Left lung (tissue), 10 donors: ENCODE data around the gene ZFYVE21. TPM values are rescaled to one million over a fixed set of nuclear protein-coding genes. Genes with fewer than 3 reads are reported as not detected.
A peak's percentile ranks its signal among the peaks of the same experiment; 100 is the strongest.

Experiments used
- ATAC-seq: fragments of 200-7000 bp; cut with Tn5 transposase; one replicate; pipeline ENCODE4 v1.9.1; 2020; ENCODE audit warnings: moderate library complexity
- DNase-seq, 4 donors: peaks; one replicate each; pipeline ENCODE4 v3.0.0-alpha.2; 2013 to 2020
- H3K27ac ChIP-seq, 2 donors: fragments of 200-600 bp; sonication (generic) in 1 of 2; one replicate each; pipeline versions ENCODE4 v1.5.0 to v1.8.0; 2020 to 2021
- H3K27me3 ChIP-seq, 2 donors: fragments of 200-600 bp; sonication (generic) in 1 of 2; one replicate each; pipeline versions ENCODE4 v1.5.0 to v1.8.0; 2020 to 2021
- H3K36me3 ChIP-seq, 2 donors: fragments of 200-600 bp; sonication (generic) in 1 of 2; one replicate each; pipeline versions ENCODE4 v1.5.0 to v1.8.0; 2020 to 2021
- H3K4me1 ChIP-seq, 2 donors: fragments of 200-600 bp; one replicate each; pipeline ENCODE4 v1.8.0; 2021
- H3K4me3 ChIP-seq, 2 donors: fragments of 200-600 bp; sonication (generic) in 1 of 2; one replicate each; pipeline versions ENCODE4 v1.5.0 to v1.8.0; 2020 to 2021; ENCODE audit warnings: mild to moderate bottlenecking in 1 of 2
- H3K9me3 ChIP-seq, 2 donors: fragments of 200-600 bp; sonication (generic) in 1 of 2; one replicate each; pipeline versions ENCODE4 v1.5.0 to v1.8.0; 2020 to 2021
- intact Hi-C, 2 donors: fragments of 100-400 bp; cut with DNase I; formaldehyde crosslinking; loops; one replicate each; pipeline versions ENCODE4 v1.11.2 to v1.14.2; 2022
- polyA plus RNA-seq, 6 donors: library from polyadenylated mRNA; unstranded; fragments of 120-200 nt; gene quantifications; one replicate each; pipeline ENCODE4 v1.2.1, GENCODE V29; 2013; ENCODE audit not compliant: insufficient read length in 6 of 6
- total RNA-seq, 2 donors: library from RNA; stranded (reverse); fragmentation: NEBNext Ultra II Directional; extraction: Animal tissue kit (Norgen Biotek cat#: 25700); gene quantifications; one replicate each; pipeline ENCODE4 v1.2.1, GENCODE V29; 2021
- TF ChIP-seq, protein P1 (sequence below), 2 donors: fragments of 200-600 bp; sonication (generic) in 1 of 2; IDR thresholded peaks; one replicate each; pipeline versions ENCODE4 v1.5.0 to v1.8.0; 2021; ENCODE audit warnings: antibody characterized with exemption in 2 of 2
- donor health status: DM: no; HTN: yes; CAD: no.
- donor health status: DM: no; HTN: no; CAD: no.

ZFYVE21 gene
- total and polyA plus RNA-seq, 8 donors = 42.8 to 72.7 (median 59.2) TPM

DNA sequence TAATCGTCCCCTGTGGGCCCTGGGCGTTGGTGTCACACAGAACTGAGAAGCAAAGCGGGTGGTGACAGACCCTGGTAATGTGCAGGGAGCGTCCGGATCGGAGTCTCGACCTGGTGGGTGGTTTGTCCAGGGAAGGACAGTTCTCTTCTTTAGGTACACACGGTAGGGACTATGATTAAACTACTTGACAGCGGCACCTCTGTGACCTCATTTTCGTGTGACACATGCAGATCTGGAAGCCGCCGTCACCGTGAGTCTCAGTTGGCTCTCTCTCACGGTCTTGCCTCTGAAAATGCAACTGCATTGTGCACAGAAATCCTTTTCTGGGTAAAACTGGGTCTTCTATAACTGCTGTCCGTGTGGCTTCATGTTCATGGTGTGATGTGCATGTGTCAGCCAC lies 32.5 kb upstream of the ZFYVE21 start:
- DNase-seq = no peak
- no peak for ATAC-seq
- TF ChIP-seq, protein P1, sequence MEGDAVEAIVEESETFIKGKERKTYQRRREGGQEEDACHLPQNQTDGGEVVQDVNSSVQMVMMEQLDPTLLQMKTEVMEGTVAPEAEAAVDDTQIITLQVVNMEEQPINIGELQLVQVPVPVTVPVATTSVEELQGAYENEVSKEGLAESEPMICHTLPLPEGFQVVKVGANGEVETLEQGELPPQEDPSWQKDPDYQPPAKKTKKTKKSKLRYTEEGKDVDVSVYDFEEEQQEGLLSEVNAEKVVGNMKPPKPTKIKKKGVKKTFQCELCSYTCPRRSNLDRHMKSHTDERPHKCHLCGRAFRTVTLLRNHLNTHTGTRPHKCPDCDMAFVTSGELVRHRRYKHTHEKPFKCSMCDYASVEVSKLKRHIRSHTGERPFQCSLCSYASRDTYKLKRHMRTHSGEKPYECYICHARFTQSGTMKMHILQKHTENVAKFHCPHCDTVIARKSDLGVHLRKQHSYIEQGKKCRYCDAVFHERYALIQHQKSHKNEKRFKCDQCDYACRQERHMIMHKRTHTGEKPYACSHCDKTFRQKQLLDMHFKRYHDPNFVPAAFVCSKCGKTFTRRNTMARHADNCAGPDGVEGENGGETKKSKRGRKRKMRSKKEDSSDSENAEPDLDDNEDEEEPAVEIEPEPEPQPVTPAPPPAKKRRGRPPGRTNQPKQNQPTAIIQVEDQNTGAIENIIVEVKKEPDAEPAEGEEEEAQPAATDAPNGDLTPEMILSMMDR (IDR thresholded peaks at IDR 0.05) = no peak
- no peak overlapping the region for H3K27ac ChIP-seq
- H3K4me3 ChIP-seq = no peak overlapping the region
- intact Hi-C loops = no loop called here
- H3K9me3 ChIP-seq = no peaks in the 10 kb centered on the region
- H3K36me3 ChIP-seq = peaks cover 3 to 100% of the 10 kb centered on the region in 2 donors
- no peaks in the 10 kb centered on the region for H3K27me3 ChIP-seq
- H3K4me1 ChIP-seq = no peaks in the 10 kb centered on the region

DNA sequence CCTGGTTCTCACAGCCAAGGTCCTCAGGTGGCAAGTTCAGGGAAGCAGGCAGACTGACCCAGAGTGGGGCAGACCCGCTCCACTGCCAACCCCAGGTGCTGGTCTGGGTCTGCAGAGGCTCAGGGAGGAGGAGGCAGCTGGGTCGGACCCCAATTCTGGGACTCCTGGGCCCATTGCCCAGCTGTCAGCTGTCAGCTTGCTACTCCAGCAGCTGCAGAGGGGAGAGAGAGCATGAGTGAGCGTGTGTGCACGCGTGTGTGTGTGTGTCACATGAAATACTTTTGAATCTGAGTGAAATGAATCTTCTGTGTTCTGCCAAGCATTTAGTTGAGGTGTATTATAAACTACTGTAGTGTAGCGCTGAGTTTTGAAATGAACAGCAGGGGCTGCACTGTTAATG lies 31.1 kb upstream of the ZFYVE21 start:
- DNase-seq (no peak), ATAC-seq (no peak)
- intact Hi-C loops = no loop called here
- Histone ChIP-seq H3K9me3 (no peaks in the 10 kb centered on the region), H3K4me3 (no peak overlapping the region), H3K4me1 (no peaks in the 10 kb centered on the region), H3K27me3 (no peaks in the 10 kb centered on the region), H3K36me3 (peaks cover 2 to 100% of the 10 kb centered on the region in 2 donors), H3K27ac (no peak overlapping the region)
- TF ChIP-seq, protein P1 (IDR thresholded peaks at IDR 0.05) = no peak

DNA sequence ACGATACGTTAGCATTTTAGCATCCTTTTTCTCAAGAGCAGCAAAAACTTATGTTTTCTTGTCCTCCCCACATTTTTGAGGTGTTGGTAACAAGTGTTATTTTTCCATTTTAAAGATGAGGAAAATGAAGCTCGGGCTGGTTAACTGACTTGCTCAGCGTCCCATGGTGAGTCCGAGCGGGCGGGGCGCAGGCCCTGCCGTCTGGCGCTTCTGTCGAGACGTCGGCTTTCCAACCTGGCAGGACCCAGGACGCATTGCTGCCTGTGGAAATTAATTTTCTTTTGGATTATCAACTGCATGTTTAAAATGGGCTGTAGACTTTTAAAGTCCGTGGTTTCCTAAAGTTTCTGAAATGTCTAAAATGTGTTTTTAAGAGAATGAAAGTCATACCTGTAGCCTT lies 30.7 kb upstream of the ZFYVE21 start:
- H3K27me3 ChIP-seq = no peaks in the 10 kb centered on the region
- no peaks in the 10 kb centered on the region for H3K9me3 ChIP-seq
- no peak for DNase-seq
- peaks cover 0 to 100% of the 10 kb centered on the region in 2 donors for H3K36me3 ChIP-seq
- H3K4me1 ChIP-seq = no peaks in the 10 kb centered on the region
- TF ChIP-seq, protein P1 (IDR thresholded peaks at IDR 0.05) = no peak
- H3K4me3 ChIP-seq = no peak overlapping the region
- intact Hi-C loops = no loop called here
- H3K27ac ChIP-seq = no peak overlapping the region
- no peak for ATAC-seq

DNA sequence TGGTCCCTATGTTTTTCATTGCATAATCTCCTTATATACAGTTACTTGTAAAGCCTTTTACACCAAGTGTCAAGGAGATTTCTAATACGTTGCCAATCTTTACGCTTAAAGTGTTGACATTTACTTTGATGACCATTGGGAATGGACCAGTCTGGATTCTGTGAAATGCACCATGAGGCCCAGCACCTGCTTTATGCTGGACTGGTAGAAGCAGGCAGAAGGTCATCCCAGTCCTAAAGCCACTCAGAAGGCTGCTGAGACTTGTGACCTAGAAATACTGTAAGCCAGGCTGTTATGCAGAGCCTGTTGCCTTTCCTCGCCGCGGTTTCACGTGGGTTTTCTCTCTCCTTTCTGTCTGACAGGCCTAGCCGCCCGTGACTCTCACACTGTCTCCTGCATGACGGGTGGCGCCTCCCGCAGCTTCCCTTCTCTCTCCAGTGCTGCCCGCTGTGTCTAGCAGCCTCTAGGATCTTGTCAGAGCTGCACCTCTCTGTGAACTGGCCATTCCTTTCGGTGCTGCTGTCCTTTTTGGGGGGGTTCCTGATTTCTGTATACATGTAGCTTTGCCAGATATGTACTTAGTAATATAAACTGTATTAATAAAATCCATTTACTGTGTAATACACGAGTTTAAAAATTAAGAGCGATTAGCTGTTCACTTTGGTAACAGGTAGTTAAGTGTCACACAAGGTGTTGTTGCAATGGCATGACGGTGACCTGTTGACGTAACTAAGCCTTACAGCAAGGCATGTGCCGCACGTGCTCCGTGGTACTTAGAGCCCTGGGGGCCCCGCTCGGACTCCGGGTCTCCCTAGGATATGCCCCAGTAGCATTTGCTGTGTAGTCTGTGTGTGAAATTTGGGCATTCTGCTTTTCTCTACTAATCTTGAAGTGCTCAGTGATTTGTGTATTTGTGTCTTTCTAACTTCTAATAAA lies 30.1 kb upstream of the ZFYVE21 start:
- intact Hi-C loops = no loop called here
- Histone ChIP-seq H3K9me3 (no peaks in the 10 kb centered on the region), H3K27me3 (no peaks in the 10 kb centered on the region), H3K4me1 (no peaks in the 10 kb centered on the region), H3K27ac (no peak overlapping the region), H3K4me3 (no peak overlapping the region), H3K36me3 (peaks cover 0 to 95% of the 10 kb centered on the region in 2 donors)
- ATAC-seq = no peak
- no peak for DNase-seq
- TF ChIP-seq, protein P1 (IDR thresholded peaks at IDR 0.05) = no peak

DNA sequence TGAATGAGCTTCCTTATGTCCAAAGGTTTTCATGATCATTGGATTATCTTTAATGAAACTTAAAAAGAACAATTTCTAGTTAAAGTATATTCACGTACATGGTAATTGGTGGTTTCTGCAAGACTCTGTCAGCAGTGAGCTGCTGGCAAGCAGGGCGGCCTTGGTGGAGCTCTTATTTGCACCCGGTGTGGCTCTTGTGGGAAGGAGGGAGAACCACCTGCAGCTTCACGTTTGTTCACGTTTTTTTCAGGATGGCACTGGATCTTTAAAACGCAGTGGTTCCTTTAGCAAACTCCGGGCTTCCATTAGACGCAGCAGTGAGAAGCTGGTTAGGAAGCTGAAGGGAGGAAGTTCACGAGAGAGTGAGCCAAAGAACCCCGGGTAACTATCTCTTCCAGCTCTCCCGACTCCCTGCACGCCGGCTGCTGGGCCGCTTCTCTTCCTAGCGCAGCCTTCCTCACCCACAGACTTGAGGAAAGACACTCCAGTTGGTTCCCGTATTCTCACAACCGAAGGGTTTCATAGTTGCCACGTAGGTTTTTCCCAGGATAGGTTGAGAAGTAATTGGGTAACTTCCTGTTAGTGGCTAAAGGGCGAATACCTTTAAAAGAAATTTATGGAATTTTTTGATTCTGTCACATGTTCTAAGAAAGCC lies 28.7 kb upstream of the ZFYVE21 start:
- Histone ChIP-seq H3K27me3 (no peaks in the 10 kb centered on the region), H3K4me3 (no peak overlapping the region), H3K4me1 (no peaks in the 10 kb centered on the region), H3K36me3 (peaks cover 0 to 92% of the 10 kb centered on the region in 2 donors), H3K27ac (peak overlapping the region in 1 of 2 donors; percentile 3), H3K9me3 (no peaks in the 10 kb centered on the region)
- TF ChIP-seq, protein P1 (IDR thresholded peaks at IDR 0.05) = no peak
- DNase-seq (no peak), ATAC-seq (no peak)
- intact Hi-C loops = no loop called here
